ENCODE measurements around the gene NIPBL. TPM values are rescaled to one million over a fixed set of nuclear protein-coding genes. Genes with fewer than 3 reads are reported as not detected.

Gene NIPBL
- total and polyA plus RNA-seq, 2 donors (not counting 1 experiment from before 2014, with no cell fraction given), result 30.8 to 34.2 TPM

GRCh38 chr5:36929438-36929837 lies 52.9 kb downstream of the NIPBL start:
- no peaks in the 10 kb centered on the region for H3K36me3 ChIP-seq (ENCODE audit: control insufficient read depth, insufficient read depth, low read length)
- no peaks in the 10 kb centered on the region for H4K20me1 ChIP-seq (ENCODE audit: control insufficient read depth, extremely low read depth, insufficient read depth, low read length)
- H2AFZ ChIP-seq (ENCODE audit: low read length), result no peak overlapping the region
- H3K4me1 ChIP-seq (ENCODE audit: control insufficient read depth, extremely low read depth, insufficient read depth, low read length), result peaks cover 3% of the 10 kb centered on the region
- no peak overlapping the region for H3K4me3 ChIP-seq (replicated peaks in 1 of 4; ENCODE audit: control extremely low read depth in 1 of 4, insufficient read depth in 1 of 4, low read depth in 3 of 4, low read length in 4 of 4)
- DNase-seq (ENCODE audit: low read depth in 2 of 2), result no peak
- no peaks in the 10 kb centered on the region for H3K27me3 ChIP-seq (ENCODE audit: control insufficient read depth, insufficient read depth, low read length)
- no peak overlapping the region for H3K4me2 ChIP-seq (ENCODE audit: extremely low read depth, insufficient read depth, low read length)
- peaks cover 68% of the 10 kb centered on the region for H3K79me2 ChIP-seq (ENCODE audit: control insufficient read depth, insufficient read depth, low read length)
- no peak for TF ChIP-seq CTCF (conservative IDR thresholded peaks at IDR 0.05 in 1 of 2, IDR thresholded peaks at IDR 0.05 in 1 of 2; ENCODE audit: low read depth in 1 of 2, low read length in 2 of 2)
- no peak for TF ChIP-seq EZH2 (IDR thresholded peaks at IDR 0.05; ENCODE audit: low read length, missing control alignments)
- H3K27ac ChIP-seq (ENCODE audit: insufficient read depth, low read length), result no peak overlapping the region
- no peak overlapping the region for H3K9ac ChIP-seq (ENCODE audit: insufficient read depth, low read length)
- no peaks in the 10 kb centered on the region for H3K9me3 ChIP-seq (ENCODE audit: control insufficient read depth, insufficient read depth, low read depth, low read length)

GRCh38 chr5:36932056-36932455 lies 55.5 kb downstream of the NIPBL start:
- Histone ChIP-seq H3K36me3 (ENCODE audit: control insufficient read depth, insufficient read depth, low read length) (no peaks in the 10 kb centered on the region), H3K4me3 (replicated peaks in 1 of 4; ENCODE audit: control extremely low read depth in 1 of 4, insufficient read depth in 1 of 4, low read depth in 3 of 4, low read length in 4 of 4) (no peak overlapping the region), H4K20me1 (ENCODE audit: control insufficient read depth, extremely low read depth, insufficient read depth, low read length) (no peaks in the 10 kb centered on the region), H3K9me3 (ENCODE audit: control insufficient read depth, insufficient read depth, low read depth, low read length) (no peaks in the 10 kb centered on the region), H2AFZ (ENCODE audit: low read length) (no peak overlapping the region), H3K4me1 (ENCODE audit: control insufficient read depth, extremely low read depth, insufficient read depth, low read length) (peaks cover 3% of the 10 kb centered on the region), H3K27me3 (ENCODE audit: control insufficient read depth, insufficient read depth, low read length) (no peaks in the 10 kb centered on the region), H3K9ac (ENCODE audit: insufficient read depth, low read length) (no peak overlapping the region), H3K4me2 (ENCODE audit: extremely low read depth, insufficient read depth, low read length) (no peak overlapping the region), H3K27ac (ENCODE audit: insufficient read depth, low read length) (no peak overlapping the region), H3K79me2 (ENCODE audit: control insufficient read depth, insufficient read depth, low read length) (peaks cover 70% of the 10 kb centered on the region)
- TF ChIP-seq CTCF (conservative IDR thresholded peaks at IDR 0.05 in 1 of 2, IDR thresholded peaks at IDR 0.05 in 1 of 2; ENCODE audit: low read depth in 1 of 2, low read length in 2 of 2) (no peak), EZH2 (IDR thresholded peaks at IDR 0.05; ENCODE audit: low read length, missing control alignments) (no peak)
- no peak for DNase-seq (ENCODE audit: low read depth in 2 of 2)

GRCh38 chr5:36932699-36933098 lies 56.1 kb downstream of the NIPBL start:
- H3K4me1 ChIP-seq (ENCODE audit: control insufficient read depth, extremely low read depth, insufficient read depth, low read length), result peaks cover 3% of the 10 kb centered on the region
- H2AFZ ChIP-seq (ENCODE audit: low read length), result no peak overlapping the region
- no peak overlapping the region for H3K9ac ChIP-seq (ENCODE audit: insufficient read depth, low read length)
- H3K4me2 ChIP-seq (ENCODE audit: extremely low read depth, insufficient read depth, low read length), result no peak overlapping the region
- no peaks in the 10 kb centered on the region for H4K20me1 ChIP-seq (ENCODE audit: control insufficient read depth, extremely low read depth, insufficient read depth, low read length)
- TF ChIP-seq EZH2 (IDR thresholded peaks at IDR 0.05; ENCODE audit: low read length, missing control alignments), result no peak
- no peak for TF ChIP-seq CTCF (conservative IDR thresholded peaks at IDR 0.05 in 1 of 2, IDR thresholded peaks at IDR 0.05 in 1 of 2; ENCODE audit: low read depth in 1 of 2, low read length in 2 of 2)
- no peaks in the 10 kb centered on the region for H3K27me3 ChIP-seq (ENCODE audit: control insufficient read depth, insufficient read depth, low read length)
- DNase-seq (ENCODE audit: low read depth in 2 of 2), result no peak
- no peaks in the 10 kb centered on the region for H3K36me3 ChIP-seq (ENCODE audit: control insufficient read depth, insufficient read depth, low read length)
- H3K4me3 ChIP-seq (replicated peaks in 1 of 4; ENCODE audit: control extremely low read depth in 1 of 4, insufficient read depth in 1 of 4, low read depth in 3 of 4, low read length in 4 of 4), result no peak overlapping the region
- no peaks in the 10 kb centered on the region for H3K9me3 ChIP-seq (ENCODE audit: control insufficient read depth, insufficient read depth, low read depth, low read length)
- H3K27ac ChIP-seq (ENCODE audit: insufficient read depth, low read length), result no peak overlapping the region
- H3K79me2 ChIP-seq (ENCODE audit: control insufficient read depth, insufficient read depth, low read length), result peaks cover 66% of the 10 kb centered on the region
